Neural cell (in vitro differentiated cells): ENCODE measurements around the gene TSPAN7. TPM values are rescaled to one million over a fixed set of nuclear protein-coding genes. Genes with fewer than 3 reads are reported as not detected.
A peak's percentile ranks its signal among the peaks of the same experiment; 100 is the strongest.

Experiments used
- H2AFZ ChIP-seq: fragments of 200-600, 300-800 bp; sonication (generic), shearing (Covaris generic); 2 replicates; pipeline ENCODE4 v1.6.0; 2014; ENCODE audit warnings: low read depth, mild to moderate bottlenecking, antibody characterized with exemption, low read length, moderate library complexity
- H3F3A ChIP-seq: fragments of 200-600 bp; shearing (Covaris generic); 2 replicates; pipeline ENCODE4 v1.6.1; 2016; ENCODE audit warnings: mild to moderate bottlenecking, moderate library complexity, mixed read lengths, antibody characterized with exemption, low read length; ENCODE audit not compliant: insufficient read depth, poor library complexity, severe bottlenecking
- H3K27ac ChIP-seq: fragments of 200-600, 300-800 bp; sonication (generic), shearing (Covaris generic); 2 replicates; pipeline ENCODE4 v1.5.1; 2014; ENCODE audit warnings: mild to moderate bottlenecking, low read length, moderate library complexity
- H3K27me3 ChIP-seq: fragments of 300-800, 200-600 bp; sonication (generic), shearing (Covaris generic); 2 replicates; pipeline ENCODE4 v1.6.0; 2014; ENCODE audit warnings: mild to moderate bottlenecking, low read depth, low read length, moderate library complexity; ENCODE audit not compliant: insufficient read depth
- H3K36me3 ChIP-seq: fragments of 300-800, 200-600 bp; sonication (generic), shearing (Covaris generic); 2 replicates; pipeline ENCODE4 v1.5.1; 2014; ENCODE audit warnings: mild to moderate bottlenecking, antibody characterized with exemption, low read length, moderate library complexity; ENCODE audit not compliant: insufficient read depth
- H3K4me2 ChIP-seq: fragments of 300-800, 200-600 bp; sonication (generic), shearing (Covaris generic); 2 replicates; pipeline ENCODE4 v1.6.0; 2014; ENCODE audit warnings: mild to moderate bottlenecking, low read length
- H3K4me3 ChIP-seq: fragments of 300-800, 200-600 bp; sonication (generic), shearing (Covaris generic); 2 replicates; pipeline ENCODE4 v1.5.1; 2014; ENCODE audit warnings: mild to moderate bottlenecking, low read length, moderate library complexity
- H3K79me2 ChIP-seq: fragments of 200-600 bp; shearing (Covaris generic); replicated peaks from 2 replicates; pipeline ENCODE4 v1.6.0; 2014; ENCODE audit warnings: mild to moderate bottlenecking, low read length, moderate library complexity; ENCODE audit not compliant: insufficient read depth
- H3K9ac ChIP-seq: fragments of 300-800, 200-600 bp; sonication (generic), shearing (Covaris generic); 2 replicates; pipeline ENCODE4 v1.6.1; 2016; ENCODE audit warnings: mild to moderate bottlenecking, low read length, mixed read lengths
- H3K9me2 ChIP-seq: fragments of 200-600 bp; shearing (Covaris generic); 2 replicates; pipeline ENCODE4 v1.6.1; 2016; ENCODE audit warnings: mild to moderate bottlenecking, low read length, mixed read lengths; ENCODE audit not compliant: insufficient read depth
- H3K9me3 ChIP-seq: fragments of 200-600, 300-800 bp; sonication (generic), shearing (Covaris generic); 2 replicates; pipeline ENCODE4 v1.6.1; 2016; ENCODE audit warnings: mild to moderate bottlenecking, mixed run types, low read length, moderate library complexity, mixed read lengths
- H4K20me1 ChIP-seq: fragments of 200-600 bp; shearing (Covaris generic); 2 replicates; pipeline ENCODE4 v1.6.1; 2016; ENCODE audit warnings: mild to moderate bottlenecking, mixed run types; ENCODE audit not compliant: insufficient read depth
- CTCF ChIP-seq: fragments of 450-650 bp; IDR thresholded peaks from 2 replicates; pipeline ENCODE4 v1.5.1; 2014; ENCODE audit warnings: antibody characterized with exemption, mild to moderate bottlenecking, moderate library complexity; ENCODE audit not compliant: poor library complexity, severe bottlenecking
- EP300 ChIP-seq: fragments of 450-650 bp; conservative IDR thresholded peaks from 2 replicates; pipeline ENCODE4 v1.6.1; 2014; ENCODE audit warnings: antibody characterized with exemption, mild to moderate bottlenecking, moderate library complexity; ENCODE audit not compliant: poor library complexity, severe bottlenecking
- MXI1 ChIP-seq: fragments of 450-650 bp; conservative IDR thresholded peaks from 2 replicates; pipeline ENCODE4 v1.6.1; 2014; ENCODE audit warnings: antibody characterized with exemption, mild to moderate bottlenecking; ENCODE audit not compliant: poor library complexity, severe bottlenecking
- POLR2AphosphoS5 ChIP-seq: IDR thresholded peaks from 2 replicates; pipeline ENCODE4 v1.6.1; 2012
- RAD21 ChIP-seq: fragments of 450-650 bp; conservative IDR thresholded peaks from 2 replicates; pipeline ENCODE4 v1.6.1; 2014; ENCODE audit warnings: antibody characterized with exemption, mild to moderate bottlenecking, moderate library complexity
- REST ChIP-seq: IDR thresholded peaks from 2 replicates; pipeline ENCODE4 v1.6.1; 2012; ENCODE audit warnings: borderline replicate concordance
- TAF1 ChIP-seq: IDR thresholded peaks from 2 replicates; pipeline ENCODE4 v1.6.1; 2012; ENCODE audit warnings: low read depth
- polyA minus RNA-seq: library from RNA; depleted of rRNA, polyadenylated mRNA; stranded (reverse); fragments of >200 nt; gene quantifications from 2 replicates; pipeline ENCODE4 v1.2.3, GENCODE V29; 2014
- polyA plus RNA-seq: library from polyadenylated mRNA; depleted of rRNA; stranded (reverse); fragments of >200 nt; gene quantifications from 2 replicates; pipeline ENCODE4 v1.2.3, GENCODE V29; 2014

The TSPAN7 gene
- 180 and 184 TPM in 2 replicates for polyA plus RNA-seq
- 96.4 and 115 TPM in 2 replicates for polyA minus RNA-seq

- no peaks in the 10 kb centered on the region for H3K36me3 ChIP-seq
- peaks cover 18% of the 10 kb centered on the region for H3K79me2 ChIP-seq
- H4K20me1 ChIP-seq: no peaks in the 10 kb centered on the region
- peak within 1 kb of the TSS; percentile 81 for H3K4me3 ChIP-seq
- peak within 1 kb of the TSS; percentile 94 for H3K9ac ChIP-seq
- H3K4me2 ChIP-seq: no peak within 1 kb of the TSS
- no peaks in the 10 kb centered on the region for H3F3A ChIP-seq
- no peaks in the 10 kb centered on the region for H3K9me2 ChIP-seq
- no peaks in the 10 kb centered on the region for H3K27me3 ChIP-seq
- peak; percentile 81 for TF ChIP-seq POLR2AphosphoS5
- TF ChIP-seq REST: peak; percentile 16
- no peak for TF ChIP-seq MXI1
- TF ChIP-seq CTCF: no peak
- no peak for TF ChIP-seq RAD21
- TF ChIP-seq TAF1: peak; percentile 34
- H3K27ac ChIP-seq: peak within 1 kb of the TSS; percentile 95
- no peaks in the 10 kb centered on the region for H3K9me3 ChIP-seq
- peak within 1 kb of the TSS; percentile 45 for H2AFZ ChIP-seq
These were observed at the start of gene TSPAN7 for GRCh38 chrX:38561126-38561868. TSS of gene TSPAN7 (plus strand) at chrX:38561542. CDS start at chrX:38561547, 5 bp downstream.

GRCh38 chrX:38513112-38513742, 48.1 kb upstream of the TSPAN7 start:
- TF ChIP-seq REST (peak; percentile 23), EP300 (no peak), POLR2AphosphoS5 (peak; percentile 65)
- Histone ChIP-seq H3K4me2 (no peak overlapping the region), H3K4me3 (no peak overlapping the region), H3K9me3 (no peaks in the 10 kb centered on the region), H3K27me3 (no peaks in the 10 kb centered on the region), H3K36me3 (no peaks in the 10 kb centered on the region), H3K27ac (no peak overlapping the region), H4K20me1 (no peaks in the 10 kb centered on the region), H3F3A (no peaks in the 10 kb centered on the region), H2AFZ (no peak overlapping the region), H3K9ac (no peak overlapping the region), H3K79me2 (no peaks in the 10 kb centered on the region), H3K9me2 (no peaks in the 10 kb centered on the region)
